ENCODE data around the gene BGLAP. TPM values are rescaled to one million over a fixed set of nuclear protein-coding genes. Genes with fewer than 3 reads are reported as not detected.

BGLAP gene
- total and polyA plus RNA-seq, 8 donors: 1.5 to 1.9 TPM; not detected in 6

DNA sequence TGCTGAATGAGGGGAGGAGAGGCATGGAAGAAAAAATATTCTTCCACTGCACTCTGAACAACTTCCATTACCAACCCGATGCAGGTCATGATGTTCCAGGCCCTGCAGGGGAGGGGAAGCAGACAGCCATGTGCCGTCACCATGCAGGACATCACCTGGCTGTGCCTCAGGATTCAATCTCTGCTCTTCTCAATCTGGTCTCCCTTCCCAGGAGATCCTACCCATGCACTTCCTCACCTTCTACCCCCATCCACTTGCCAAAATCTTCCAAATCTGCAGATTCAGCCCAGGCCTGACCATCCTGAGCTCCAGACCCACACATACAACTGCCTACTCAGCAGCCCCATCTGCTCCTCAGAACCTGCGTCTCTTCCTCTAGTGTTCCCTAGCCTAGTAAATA lies 11.7 kb downstream of the BGLAP start:
- DNase-seq: no peak
- 87 to 96% (median 93%) methylated on average over 3 of the region's 3 CpGs for whole genome bisulfite sequencing, 5 donors
- H3K4me3 ChIP-seq: no peak overlapping the region
- H3K36me3 ChIP-seq: peaks cover 69 to 99% (median 98%) of the 10 kb centered on the region in 4 donors
- no peaks in the 10 kb centered on the region for H3K27me3 ChIP-seq
- no peak overlapping the region for H3K27ac ChIP-seq
- TF ChIP-seq POLR2AphosphoS5 (IDR thresholded peaks at IDR 0.05) (no peak), EP300 (IDR thresholded peaks at IDR 0.05) (no peak), POLR2A (IDR thresholded peaks at IDR 0.05) (no peak)
- TF ChIP-seq, protein P1, sequence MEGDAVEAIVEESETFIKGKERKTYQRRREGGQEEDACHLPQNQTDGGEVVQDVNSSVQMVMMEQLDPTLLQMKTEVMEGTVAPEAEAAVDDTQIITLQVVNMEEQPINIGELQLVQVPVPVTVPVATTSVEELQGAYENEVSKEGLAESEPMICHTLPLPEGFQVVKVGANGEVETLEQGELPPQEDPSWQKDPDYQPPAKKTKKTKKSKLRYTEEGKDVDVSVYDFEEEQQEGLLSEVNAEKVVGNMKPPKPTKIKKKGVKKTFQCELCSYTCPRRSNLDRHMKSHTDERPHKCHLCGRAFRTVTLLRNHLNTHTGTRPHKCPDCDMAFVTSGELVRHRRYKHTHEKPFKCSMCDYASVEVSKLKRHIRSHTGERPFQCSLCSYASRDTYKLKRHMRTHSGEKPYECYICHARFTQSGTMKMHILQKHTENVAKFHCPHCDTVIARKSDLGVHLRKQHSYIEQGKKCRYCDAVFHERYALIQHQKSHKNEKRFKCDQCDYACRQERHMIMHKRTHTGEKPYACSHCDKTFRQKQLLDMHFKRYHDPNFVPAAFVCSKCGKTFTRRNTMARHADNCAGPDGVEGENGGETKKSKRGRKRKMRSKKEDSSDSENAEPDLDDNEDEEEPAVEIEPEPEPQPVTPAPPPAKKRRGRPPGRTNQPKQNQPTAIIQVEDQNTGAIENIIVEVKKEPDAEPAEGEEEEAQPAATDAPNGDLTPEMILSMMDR (IDR thresholded peaks at IDR 0.05): no peak
- no peaks in the 10 kb centered on the region for H3K9me3 ChIP-seq
- no peaks in the 10 kb centered on the region for H3K4me1 ChIP-seq
- intact Hi-C loops (cut with DNase I; ENCODE audit: low total_unique reads): no loop called here

DNA sequence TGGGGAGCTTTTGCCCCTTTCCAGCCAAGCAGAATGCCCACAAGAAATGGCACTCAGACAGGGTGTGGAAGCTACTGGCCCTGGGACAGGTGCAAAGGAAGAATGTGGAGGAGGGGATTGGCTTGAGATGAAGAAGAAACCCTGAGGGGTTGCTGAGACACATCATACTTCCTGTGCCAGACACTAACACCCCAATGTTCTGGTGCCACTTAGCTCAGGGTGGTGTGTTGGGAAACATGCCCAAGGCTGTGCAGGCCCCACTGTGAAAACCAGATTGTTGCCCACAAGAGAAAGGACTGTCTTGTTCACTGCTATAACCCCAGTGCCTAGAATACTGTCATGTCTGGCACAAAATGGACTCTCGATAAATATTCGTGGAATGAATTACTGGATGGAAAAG lies 15.7 kb downstream of the BGLAP start:
- Histone ChIP-seq H3K4me1 (no peaks in the 10 kb centered on the region), H3K4me3 (no peak overlapping the region), H3K27me3 (no peaks in the 10 kb centered on the region), H3K9me3 (no peaks in the 10 kb centered on the region), H3K27ac (no peak overlapping the region), H3K36me3 (peaks cover 74 to 100% (median 100%) of the 10 kb centered on the region in 4 donors)
- DNase-seq: no peak
- intact Hi-C loops (cut with DNase I; ENCODE audit: low total_unique reads): no loop called here
- TF ChIP-seq POLR2AphosphoS5 (IDR thresholded peaks at IDR 0.05): no peak
- TF ChIP-seq, protein P1 (IDR thresholded peaks at IDR 0.05): no peak
- TF ChIP-seq EP300 (IDR thresholded peaks at IDR 0.05): no peak
- TF ChIP-seq POLR2A (IDR thresholded peaks at IDR 0.05): no peak
- WGBS, 5 donors: 70 to 95% (median 92%) methylated on average over 2 of the region's 2 CpGs

DNA sequence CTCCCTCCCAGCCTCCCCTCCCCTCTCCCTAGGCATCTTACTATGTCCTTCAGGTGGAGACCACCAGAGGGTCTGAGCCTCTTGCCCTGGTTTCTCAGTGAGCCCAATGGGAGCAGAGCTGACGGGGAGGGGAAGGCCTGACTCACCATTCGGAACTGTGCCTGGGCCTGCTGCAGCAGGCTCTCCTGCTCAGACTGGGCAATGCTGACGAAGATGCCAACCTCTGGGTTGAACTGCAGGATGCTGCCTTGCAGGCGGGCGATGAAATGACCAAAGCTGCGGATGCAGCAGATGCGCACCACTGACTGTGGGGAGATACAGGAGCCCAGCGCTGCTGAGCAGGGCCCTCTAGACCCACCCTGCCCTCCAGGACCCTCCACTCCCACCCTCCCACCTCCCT lies 16.9 kb downstream of the BGLAP start:
- no peaks in the 10 kb centered on the region for H3K27me3 ChIP-seq
- no peak overlapping the region for H3K4me3 ChIP-seq
- H3K27ac ChIP-seq: no peak overlapping the region
- no peak for TF ChIP-seq EP300 (IDR thresholded peaks at IDR 0.05)
- no peak for TF ChIP-seq POLR2A (IDR thresholded peaks at IDR 0.05)
- no peak for TF ChIP-seq POLR2AphosphoS5 (IDR thresholded peaks at IDR 0.05)
- TF ChIP-seq, protein P1 (IDR thresholded peaks at IDR 0.05): no peak
- H3K9me3 ChIP-seq: no peaks in the 10 kb centered on the region
- DNase-seq: no peak
- WGBS, 5 donors: 94 to 97% (median 95%) methylated on average over 3 to 8 of the region's 8 CpGs
- no peaks in the 10 kb centered on the region for H3K4me1 ChIP-seq
- peaks cover 74 to 100% (median 100%) of the 10 kb centered on the region in 4 donors for H3K36me3 ChIP-seq
- intact Hi-C loops (cut with DNase I; ENCODE audit: low total_unique reads): no loop called here

DNA sequence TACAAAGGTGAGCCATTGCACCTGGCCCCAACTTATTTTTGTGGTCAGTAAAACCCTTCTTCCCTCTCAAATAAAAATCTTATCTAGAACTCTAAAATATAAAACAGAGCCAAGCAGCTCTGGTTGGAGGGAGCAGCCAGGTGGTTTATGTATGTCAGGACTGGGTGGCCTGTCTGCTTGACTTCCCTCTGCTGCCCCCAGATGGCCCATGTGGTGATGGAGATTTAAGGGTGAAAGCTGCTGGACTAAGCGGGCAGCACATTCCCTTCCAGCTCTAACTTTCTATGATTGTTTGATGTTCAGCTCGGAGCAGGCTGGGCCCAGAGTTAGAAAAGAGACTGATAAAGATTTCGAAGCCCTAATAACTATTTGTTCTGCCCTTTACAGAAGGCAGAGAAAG lies 17.8 kb downstream of the BGLAP start:
- no peak overlapping the region for H3K27ac ChIP-seq
- H3K36me3 ChIP-seq: peaks cover 75 to 100% (median 100%) of the 10 kb centered on the region in 4 donors
- no peaks in the 10 kb centered on the region for H3K27me3 ChIP-seq
- H3K9me3 ChIP-seq: no peaks in the 10 kb centered on the region
- H3K4me1 ChIP-seq: no peaks in the 10 kb centered on the region
- peak in 1 of 2 donors; percentile 43 for DNase-seq
- WGBS, 5 donors: 64 to 72% (median 65%) methylated on average over 3 of the region's 3 CpGs
- TF ChIP-seq POLR2A (IDR thresholded peaks at IDR 0.05) (no peak), EP300 (IDR thresholded peaks at IDR 0.05) (no peak), POLR2AphosphoS5 (IDR thresholded peaks at IDR 0.05) (no peak)
- TF ChIP-seq, protein P1 (IDR thresholded peaks at IDR 0.05): no peak
- no peak overlapping the region for H3K4me3 ChIP-seq
- intact Hi-C loops (cut with DNase I; ENCODE audit: low total_unique reads): no loop called here

Data from stomach (tissue), 9 donors.